GM19035 (cell line): ENCODE results near the gene FILIP1.
"Not testable (repeated sequence)": the region's sequence is repeated elsewhere in the genome, so short reads cannot be mapped to it uniquely, and the experiment has no call there.

Source experiments
- ATAC-seq: cut with Tn5 transposase; IDR thresholded peaks from one replicate; pipeline ENCODE4 v1.9.1; 2021; ENCODE audit not compliant: unreplicated experiment

FILIP1 gene

GRCh38 chr6:75450903-75451302, 42.7 kb downstream of the FILIP1 start:
- ATAC-seq, result no peak

- no peak for ATAC-seq
Observed at GRCh38 chr6:75449630-75450206, 43.9 kb downstream of the FILIP1 start.

- no peak for ATAC-seq
Observed at GRCh38 chr6:75446241-75446880, 47.2 kb downstream of the FILIP1 start.

- no peak for ATAC-seq
Observed at GRCh38 chr6:75445738-75446137, 47.9 kb downstream of the FILIP1 start.

- no peak for ATAC-seq
Observed at GRCh38 chr6:75444899-75445298, 48.7 kb downstream of the FILIP1 start.

GRCh38 chr6:75441883-75442282, 51.7 kb downstream of the FILIP1 start:
- not testable (repeated sequence) for ATAC-seq

- not testable (repeated sequence) for ATAC-seq
Observed at GRCh38 chr6:75441479-75441878, 52.1 kb downstream of the FILIP1 start.

- no peak for ATAC-seq
Observed at GRCh38 chr6:75438442-75439116, 55.0 kb downstream of the FILIP1 start.

GRCh38 chr6:75438013-75438431, 55.6 kb downstream of the FILIP1 start:
- ATAC-seq, result no peak

- no peak for ATAC-seq
Observed at GRCh38 chr6:75437421-75437891, 56.1 kb downstream of the FILIP1 start.

- ATAC-seq, result no peak
Observed at GRCh38 chr6:75436869-75437268, 56.7 kb downstream of the FILIP1 start.

- not testable (repeated sequence) for ATAC-seq
Observed at GRCh38 chr6:75432809-75433208, 60.8 kb downstream of the FILIP1 start.

GRCh38 chr6:75431379-75431778, 62.2 kb downstream of the FILIP1 start:
- ATAC-seq, result no peak

GRCh38 chr6:75430631-75431325, 62.8 kb downstream of the FILIP1 start:
- ATAC-seq, result no peak

- ATAC-seq, result no peak
Observed at GRCh38 chr6:75429061-75429703, 64.4 kb downstream of the FILIP1 start.

- no peak for ATAC-seq
Observed at GRCh38 chr6:75428204-75428603, 65.4 kb downstream of the FILIP1 start.

GRCh38 chr6:75427329-75427728, 66.3 kb downstream of the FILIP1 start:
- ATAC-seq, result no peak

GRCh38 chr6:75424618-75425548, 68.7 kb downstream of the FILIP1 start:
- no peak for ATAC-seq

- no peak for ATAC-seq
Observed at GRCh38 chr6:75423386-75423785, 70.2 kb downstream of the FILIP1 start.

- no peak for ATAC-seq
Observed at GRCh38 chr6:75422024-75422639, 71.5 kb downstream of the FILIP1 start.
